Liver (tissue), 3 donors: ENCODE measurements around the gene TMEM53.

Experiments
- CTCF ChIP-seq: fragments of 150-350 bp; IDR thresholded peaks from 2 replicates; pipeline ENCODE4 v1.5.1; 2017; ENCODE audit warnings: improper control_type of control experiment, low read depth, low read length; ENCODE audit not compliant: missing input control
- GABPA ChIP-seq, 2 donors: IDR thresholded peaks in 1 of 2; conservative IDR thresholded peaks in 1 of 2; 2 replicates each; pipeline ENCODE4 v1.6.1; 2016; ENCODE audit warnings: antibody characterized with exemption in 2 of 2, mild to moderate bottlenecking in 1 of 2, moderate library complexity in 1 of 2
- TAF1 ChIP-seq: conservative IDR thresholded peaks from 2 replicates; pipeline ENCODE4 v1.6.1; 2016; ENCODE audit warnings: antibody characterized with exemption, mild to moderate bottlenecking
- YY1 ChIP-seq: IDR thresholded peaks from 2 replicates; pipeline ENCODE4 v1.6.1; 2016; ENCODE audit warnings: antibody characterized with exemption, mild to moderate bottlenecking
- TF ChIP-seq, protein P1 (sequence below): IDR thresholded peaks from 2 replicates; pipeline ENCODE4 v1.6.1; 2016; ENCODE audit warnings: antibody characterized with exemption
- donor health status: healthy.
- donor health status: healthy.

DNA sequence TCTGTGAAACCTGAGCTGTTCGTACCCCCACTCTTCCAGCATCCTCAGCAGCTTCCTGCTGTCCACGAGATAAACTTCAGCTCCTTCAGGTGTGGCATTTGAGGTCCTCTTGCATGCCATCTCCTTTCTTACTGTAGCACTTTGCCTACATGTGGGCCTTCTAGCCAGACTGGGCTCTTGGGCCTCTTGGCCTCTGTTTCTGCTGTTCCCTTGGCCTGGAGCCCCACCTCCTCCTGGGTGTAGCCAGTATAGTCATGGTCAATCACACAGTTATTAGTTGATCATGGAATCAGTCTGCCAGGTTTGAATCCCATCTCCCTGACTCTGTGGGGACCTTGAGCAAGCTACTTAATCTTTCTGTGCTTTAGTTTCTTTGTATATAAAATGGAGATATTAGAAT is 26.4 kb downstream of the TMEM53 start:
- TF ChIP-seq TAF1 (no peak), CTCF (no peak), GABPA (IDR thresholded peaks at IDR 0.05 in 1 of 2, conservative IDR thresholded peaks at IDR 0.05 in 1 of 2) (no peak), YY1 (no peak)
- TF ChIP-seq, protein P1, sequence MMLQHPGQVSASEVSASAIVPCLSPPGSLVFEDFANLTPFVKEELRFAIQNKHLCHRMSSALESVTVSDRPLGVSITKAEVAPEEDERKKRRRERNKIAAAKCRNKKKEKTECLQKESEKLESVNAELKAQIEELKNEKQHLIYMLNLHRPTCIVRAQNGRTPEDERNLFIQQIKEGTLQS, result no peak
